HCT116 (cell line): ENCODE measurements around the gene STIMATE. TPM values are rescaled to one million over a fixed set of nuclear protein-coding genes. Genes with fewer than 3 reads are reported as not detected.

ENCODE experiments used
- ATAC-seq: fragments of 200-7000 bp; cut with Tn5 transposase; 2 replicates; pipeline ENCODE4 v1.9.1; 2020; ENCODE audit warnings: mild to moderate bottlenecking, moderate library complexity
- BruUV-seq: library from RNA; stranded (reverse); fragments of 400-500 nt; replicated peaks from 2 replicates; lab custom pipeline; 2021; lab: Mats Ljungman, UMichigan
- CTCF ChIA-PET: fragments of 300-600 bp; sonication (Branson Sonifier 250); formaldehyde crosslinking; loops from one replicate; lab custom pipeline; 2021; ENCODE audit warnings: antibody characterized with exemption; lab: Charles Lee
- POLR2A ChIA-PET: fragments of 300-600, 350-600 bp; sonication (Branson Sonifier 250); formaldehyde crosslinking; loops from one replicate; lab custom pipeline; 2021; ENCODE audit warnings: antibody characterized with exemption; lab: Charles Lee
- RAD21 ChIA-PET, 2 experiments: fragments of 300-600 bp; sonication (Branson Sonifier 250); formaldehyde crosslinking; loops; one replicate each; lab custom pipeline; 2023; ENCODE audit warnings: low total read pairs in 2 of 2; ENCODE audit not compliant: uncharacterized antibody in 2 of 2, unreplicated experiment in 2 of 2, low non-redundant PET in 1 of 2; lab: Charles Lee
- DNase-seq: peaks from one replicate; pipeline ENCODE4 v3.0.0-alpha.2; 2010; ENCODE audit warnings: low read depth, low spot score
- H2AFZ ChIP-seq: fragments of 200-600 bp; shearing (Covaris generic), sonication (generic); 2 replicates; pipeline ENCODE4 v1.6.1; 2017; ENCODE audit warnings: low read depth, mixed run types, mixed read lengths, antibody characterized with exemption, low read length; ENCODE audit not compliant: poor library complexity, severe bottlenecking
- H3K27ac ChIP-seq: 2 replicates; pipeline ENCODE4 v1.5.1; 2012; ENCODE audit warnings: low read depth, low read length
- H3K27me3 ChIP-seq: fragments of 200-600 bp; sonication (generic); 2 replicates; pipeline ENCODE4 v1.6.1; 2016; ENCODE audit warnings: mixed run types, low read length, mixed read lengths; ENCODE audit not compliant: insufficient read depth
- H3K36me3 ChIP-seq, 2 experiments: fragments of 200-500 bp in 1 of 2; fragments of 200-600 bp in 1 of 2; sonication (Bioruptor generic) in 1 of 2; sonication (generic) in 1 of 2; 2 replicates each; pipeline versions ENCODE4 v1.5.1 to v1.6.1; 2014 to 2016; ENCODE audit warnings: low read length in 2 of 2, inconsistent platforms in 1 of 2, mixed read lengths in 1 of 2, mixed run types in 1 of 2; ENCODE audit not compliant: insufficient read depth in 2 of 2, control insufficient read depth in 1 of 2
- H3K4me1 ChIP-seq, 2 experiments: fragments of 200-600 bp in 1 of 2; sonication (generic) in 1 of 2; 2 replicates each; pipeline versions ENCODE4 v1.5.1 to v1.6.1; 2012 to 2017; ENCODE audit warnings: low read length in 2 of 2, inconsistent platforms in 1 of 2, mild to moderate bottlenecking in 1 of 2, mixed read lengths in 1 of 2, mixed run types in 1 of 2, moderate library complexity in 1 of 2; ENCODE audit not compliant: insufficient read depth in 2 of 2, control insufficient read depth in 1 of 2
- H3K4me2 ChIP-seq: fragments of 200-600 bp; sonication (generic); 2 replicates; pipeline ENCODE4 v1.6.1; 2017; ENCODE audit warnings: mixed run types, low read length, mixed read lengths
- H3K4me3 ChIP-seq, 2 experiments: fragments of 200-600 bp in 1 of 2; sonication (generic) in 1 of 2; replicated peaks in 1 of 2; 2 replicates each; pipeline ENCODE4 v1.5.1; 2011 to 2016; ENCODE audit warnings: low read length in 2 of 2, control low read depth in 1 of 2, low read depth in 1 of 2, mild to moderate bottlenecking in 1 of 2, mixed read lengths in 1 of 2, mixed run types in 1 of 2
- H3K79me2 ChIP-seq: fragments of 200-600 bp; sonication (generic); 2 replicates; pipeline ENCODE4 v1.6.1; 2017; ENCODE audit warnings: mild to moderate bottlenecking, mixed run types, low read length, moderate library complexity, mixed read lengths; ENCODE audit not compliant: insufficient read depth
- H3K9ac ChIP-seq: fragments of 200-600 bp; sonication (generic); 2 replicates; pipeline ENCODE4 v1.6.1; 2016; ENCODE audit warnings: low read length, mixed read lengths
- H3K9me2 ChIP-seq: fragments of 200-600 bp; sonication (generic), shearing (Covaris generic); 2 replicates; pipeline ENCODE4 v1.6.1; 2017; ENCODE audit warnings: mixed run types, mild to moderate bottlenecking, moderate library complexity; ENCODE audit not compliant: insufficient read depth
- H3K9me3 ChIP-seq, 2 experiments: fragments of 200-500 bp in 1 of 2; fragments of 200-600 bp in 1 of 2; sonication (Bioruptor generic) in 1 of 2; sonication (generic) in 1 of 2; 2 replicates each; pipeline ENCODE4 v1.6.1; 2014 to 2017; ENCODE audit warnings: low read length in 2 of 2, mixed read lengths in 2 of 2, inconsistent platforms in 1 of 2, low read depth in 1 of 2, mild to moderate bottlenecking in 1 of 2, mixed run types in 1 of 2, moderate library complexity in 1 of 2; ENCODE audit not compliant: control insufficient read depth in 1 of 2, insufficient read depth in 1 of 2
- H4K20me1 ChIP-seq: fragments of 200-600 bp; sonication (generic), shearing (Covaris generic); 2 replicates; pipeline ENCODE4 v1.6.1; 2017; ENCODE audit warnings: mixed run types, mild to moderate bottlenecking, moderate library complexity; ENCODE audit not compliant: insufficient read depth
- CBX3 ChIP-seq: IDR thresholded peaks from 2 replicates; pipeline ENCODE4 v1.6.1; 2012; ENCODE audit warnings: low read depth
- CEBPB ChIP-seq: IDR thresholded peaks from 2 replicates; pipeline ENCODE4 v1.6.1; 2012; ENCODE audit warnings: low read depth
- EGR1 ChIP-seq: IDR thresholded peaks from 2 replicates; pipeline ENCODE4 v1.6.1; 2012; ENCODE audit warnings: low read depth
- ELF1 ChIP-seq: IDR thresholded peaks from 2 replicates; pipeline ENCODE4 v1.6.1; 2012; ENCODE audit warnings: low read depth, borderline replicate concordance
- EZH2 ChIP-seq: fragments of 200-600 bp; sonication (generic); IDR thresholded peaks from 2 replicates; pipeline ENCODE4 v1.6.1; 2017; ENCODE audit warnings: antibody characterized with exemption, mixed run types
- EZH2phosphoT487 ChIP-seq: fragments of 200-600 bp; IDR thresholded peaks from 2 replicates; pipeline ENCODE4 v1.6.1; 2018; ENCODE audit warnings: antibody characterized with exemption, borderline replicate concordance
- FOSL1 ChIP-seq: IDR thresholded peaks from 2 replicates; pipeline ENCODE4 v1.6.1; 2012; ENCODE audit warnings: low read depth
- JUND ChIP-seq: IDR thresholded peaks from 2 replicates; pipeline ENCODE4 v1.6.1; 2012
- POLR2A ChIP-seq: IDR thresholded peaks from 2 replicates; pipeline ENCODE4 v1.7.0; 2011; ENCODE audit warnings: borderline replicate concordance; ENCODE audit not compliant: insufficient read depth, insufficient read length; ENCODE audit errors: extremely low read depth
- POLR2AphosphoS5 ChIP-seq: IDR thresholded peaks from 2 replicates; pipeline ENCODE4 v1.6.1; 2011; ENCODE audit warnings: mild to moderate bottlenecking, low read depth, low read length, moderate library complexity
- RAD21 ChIP-seq: IDR thresholded peaks from 2 replicates; pipeline ENCODE4 v1.6.1; 2012; ENCODE audit warnings: low read depth, mild to moderate bottlenecking
- SIN3A ChIP-seq: IDR thresholded peaks from 2 replicates; pipeline ENCODE4 v1.6.1; 2012; ENCODE audit warnings: low read depth
- SP1 ChIP-seq: IDR thresholded peaks from 2 replicates; pipeline ENCODE4 v1.6.1; 2012; ENCODE audit warnings: low read depth
- SRF ChIP-seq: IDR thresholded peaks from 2 replicates; pipeline ENCODE4 v1.6.1; 2012; ENCODE audit warnings: low read depth
- TCF7L2 ChIP-seq: IDR thresholded peaks from 2 replicates; pipeline ENCODE4 v1.7.0; 2011; ENCODE audit warnings: borderline replicate concordance, inconsistent platforms; ENCODE audit not compliant: insufficient read depth, insufficient read length; ENCODE audit errors: extremely low read depth
- YY1 ChIP-seq: IDR thresholded peaks from 2 replicates; pipeline ENCODE4 v1.6.1; 2011; ENCODE audit warnings: low read length, low read depth, moderate library complexity, mild to moderate bottlenecking; ENCODE audit not compliant: insufficient replicate concordance; ENCODE audit errors: extremely low read depth
- ZFX ChIP-seq: fragments of 450-650 bp; IDR thresholded peaks from 2 replicates; pipeline ENCODE4 v1.6.1; 2017
- intact Hi-C: fragments of 100-400 bp; cut with micrococcal nuclease; formaldehyde crosslinking; loops from 2 replicates; pipeline ENCODE4 v1.10.0; 2022
- total RNA-seq: library from RNA; stranded (reverse); gene quantifications from one replicate; pipeline ENCODE4 v1.2.1, GENCODE V29; 2021; ENCODE audit not compliant: unreplicated experiment
- TF ChIP-seq, protein P1 (sequence below): IDR thresholded peaks from 2 replicates; pipeline ENCODE4 v1.6.1; 2011; ENCODE audit warnings: mild to moderate bottlenecking, low read length, moderate library complexity; ENCODE audit not compliant: insufficient replicate concordance; ENCODE audit errors: extremely low read depth
- TF ChIP-seq, protein P2 (sequence below), 3 experiments: fragments of 200-600 bp in 1 of 3; sonication (generic) in 1 of 3; IDR thresholded peaks in 2 of 3; conservative IDR thresholded peaks in 1 of 3; 2 replicates each; pipeline ENCODE4 v1.5.1; 2012 to 2017; ENCODE audit warnings: low read depth in 2 of 3, low read length in 2 of 3, antibody characterized with exemption in 1 of 3, borderline replicate concordance in 1 of 3, control low read depth in 1 of 3, mild to moderate bottlenecking in 1 of 3, mixed read lengths in 1 of 3, mixed run types in 1 of 3, moderate library complexity in 1 of 3; ENCODE audit not compliant: insufficient read depth in 1 of 3

STIMATE gene
- total RNA-seq, 1 experiment from 2014 or later = 20.2 TPM

DNA sequence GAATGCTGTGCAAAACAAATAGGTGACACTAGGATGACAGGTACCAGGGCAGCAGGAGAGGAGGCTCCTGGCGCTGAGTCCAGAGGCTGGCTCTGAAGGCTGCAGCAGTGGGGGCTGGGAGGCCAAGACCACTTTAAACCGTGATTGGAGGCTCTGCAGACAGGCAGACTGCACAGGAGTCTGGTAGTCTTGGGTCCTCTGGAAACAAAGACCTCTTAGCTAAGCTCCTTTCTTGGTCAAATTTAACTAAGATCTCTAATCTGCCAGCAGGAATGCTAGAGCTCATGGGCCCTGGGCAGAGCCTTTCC is 58.1 kb downstream of the STIMATE start (continued):
- TF ChIP-seq SIN3A (no peak), POLR2A (no peak), SRF (no peak), YY1 (no peak), POLR2AphosphoS5 (no peak), CBX3 (no peak), TCF7L2 (no peak), SP1 (no peak), EGR1 (no peak)
- TF ChIP-seq, protein P1, sequence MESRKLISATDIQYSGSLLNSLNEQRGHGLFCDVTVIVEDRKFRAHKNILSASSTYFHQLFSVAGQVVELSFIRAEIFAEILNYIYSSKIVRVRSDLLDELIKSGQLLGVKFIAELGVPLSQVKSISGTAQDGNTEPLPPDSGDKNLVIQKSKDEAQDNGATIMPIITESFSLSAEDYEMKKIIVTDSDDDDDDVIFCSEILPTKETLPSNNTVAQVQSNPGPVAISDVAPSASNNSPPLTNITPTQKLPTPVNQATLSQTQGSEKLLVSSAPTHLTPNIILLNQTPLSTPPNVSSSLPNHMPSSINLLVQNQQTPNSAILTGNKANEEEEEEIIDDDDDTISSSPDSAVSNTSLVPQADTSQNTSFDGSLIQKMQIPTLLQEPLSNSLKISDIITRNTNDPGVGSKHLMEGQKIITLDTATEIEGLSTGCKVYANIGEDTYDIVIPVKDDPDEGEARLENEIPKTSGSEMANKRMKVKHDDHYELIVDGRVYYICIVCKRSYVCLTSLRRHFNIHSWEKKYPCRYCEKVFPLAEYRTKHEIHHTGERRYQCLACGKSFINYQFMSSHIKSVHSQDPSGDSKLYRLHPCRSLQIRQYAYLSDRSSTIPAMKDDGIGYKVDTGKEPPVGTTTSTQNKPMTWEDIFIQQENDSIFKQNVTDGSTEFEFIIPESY = no peak

DNA sequence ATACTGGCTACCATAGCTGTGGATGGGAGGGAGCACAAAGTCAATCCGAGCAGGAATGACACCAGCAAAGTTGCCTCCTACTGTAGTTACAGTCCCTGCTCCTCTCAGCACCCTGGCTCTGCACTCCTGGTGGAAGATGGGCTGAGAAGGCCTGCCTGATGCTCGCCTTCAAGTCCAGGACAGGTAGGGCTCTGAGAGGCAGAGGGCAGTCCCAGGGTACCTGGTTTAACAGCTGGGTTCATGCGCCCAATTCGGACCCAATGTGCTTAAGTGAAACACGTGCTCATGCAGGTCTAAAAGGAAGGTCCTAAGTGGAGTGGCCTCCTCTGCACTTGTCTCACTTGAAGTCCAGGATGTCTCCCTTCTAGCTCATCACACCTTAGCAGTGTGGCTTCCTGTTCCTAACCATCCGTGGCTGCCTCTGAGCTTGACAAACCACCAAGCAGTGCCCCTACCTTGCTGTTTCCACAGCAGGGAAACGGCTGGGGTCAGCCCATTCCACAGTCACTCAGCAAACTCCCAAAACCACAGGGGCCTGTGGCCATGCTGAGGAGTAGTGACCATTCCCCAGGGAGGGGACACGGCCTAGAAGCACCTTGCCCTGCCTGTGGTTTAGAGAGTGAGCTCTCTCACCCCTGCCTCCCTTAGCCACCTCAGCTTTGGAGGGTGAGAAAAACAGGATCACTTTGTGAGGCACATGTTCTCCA is 58.6 kb downstream of the STIMATE start:
- ChIA-PET RAD21 (no interaction called here), CTCF (no interaction called here), POLR2A (no interaction called here)
- H3K4me1 ChIP-seq = no peaks in the 10 kb centered on the region
- no peak overlapping the region for H3K4me2 ChIP-seq
- no peak overlapping the region for H3K9ac ChIP-seq
- H3K36me3 ChIP-seq = no peaks in the 10 kb centered on the region
- no peaks in the 10 kb centered on the region for H3K27me3 ChIP-seq
- no peak overlapping the region for H3K4me3 ChIP-seq
- no peak for DNase-seq
- H4K20me1 ChIP-seq = no peaks in the 10 kb centered on the region
- no peaks in the 10 kb centered on the region for H3K79me2 ChIP-seq
- no peak for ATAC-seq
- TF ChIP-seq ELF1 = no peak
- no peak for TF ChIP-seq YY1
- TF ChIP-seq CBX3 = no peak
- no peak for TF ChIP-seq CEBPB
- TF ChIP-seq EGR1 = no peak
- TF ChIP-seq POLR2A = no peak
- TF ChIP-seq SIN3A = no peak
- no peak for TF ChIP-seq TCF7L2
- no peak for TF ChIP-seq JUND
- no peak for TF ChIP-seq EZH2
- no peak for TF ChIP-seq FOSL1
- TF ChIP-seq, protein P2, sequence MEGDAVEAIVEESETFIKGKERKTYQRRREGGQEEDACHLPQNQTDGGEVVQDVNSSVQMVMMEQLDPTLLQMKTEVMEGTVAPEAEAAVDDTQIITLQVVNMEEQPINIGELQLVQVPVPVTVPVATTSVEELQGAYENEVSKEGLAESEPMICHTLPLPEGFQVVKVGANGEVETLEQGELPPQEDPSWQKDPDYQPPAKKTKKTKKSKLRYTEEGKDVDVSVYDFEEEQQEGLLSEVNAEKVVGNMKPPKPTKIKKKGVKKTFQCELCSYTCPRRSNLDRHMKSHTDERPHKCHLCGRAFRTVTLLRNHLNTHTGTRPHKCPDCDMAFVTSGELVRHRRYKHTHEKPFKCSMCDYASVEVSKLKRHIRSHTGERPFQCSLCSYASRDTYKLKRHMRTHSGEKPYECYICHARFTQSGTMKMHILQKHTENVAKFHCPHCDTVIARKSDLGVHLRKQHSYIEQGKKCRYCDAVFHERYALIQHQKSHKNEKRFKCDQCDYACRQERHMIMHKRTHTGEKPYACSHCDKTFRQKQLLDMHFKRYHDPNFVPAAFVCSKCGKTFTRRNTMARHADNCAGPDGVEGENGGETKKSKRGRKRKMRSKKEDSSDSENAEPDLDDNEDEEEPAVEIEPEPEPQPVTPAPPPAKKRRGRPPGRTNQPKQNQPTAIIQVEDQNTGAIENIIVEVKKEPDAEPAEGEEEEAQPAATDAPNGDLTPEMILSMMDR (IDR thresholded peaks at IDR 0.05 in 2 of 3, conservative IDR thresholded peaks at IDR 0.05 in 1 of 3; ENCODE audit: borderline replicate concordance in 1 of 3, insufficient read depth in 1 of 3, low read depth in 2 of 3, low read length in 2 of 3) = no peak
- TF ChIP-seq, protein P1 = no peak
- no peak for TF ChIP-seq SRF
- TF ChIP-seq SP1 = no peak
- no peak for TF ChIP-seq ZFX
- TF ChIP-seq RAD21 = no peak
- TF ChIP-seq POLR2AphosphoS5 = no peak
- no peak for TF ChIP-seq EZH2phosphoT487
- H2AFZ ChIP-seq = no peak overlapping the region
- no peaks in the 10 kb centered on the region for H3K9me3 ChIP-seq
- no peaks in the 10 kb centered on the region for H3K9me2 ChIP-seq
- intact Hi-C loops = no loop called here
- no peak overlapping the region for H3K27ac ChIP-seq
- BruUV-seq = no TSS peak
